ENCODE measurements around the gene BCAR1.
"Not testable (repeated sequence)": the region's sequence is repeated elsewhere in the genome, so short reads cannot be mapped to it uniquely, and the experiment has no call there.

The BCAR1 gene

GRCh38 chr16:75271441-75272096 is 20.1 kb upstream of the BCAR1 start:
- no peak for DNase-seq

GRCh38 chr16:75269358-75269757 is 17.9 kb upstream of the BCAR1 start:
- not testable (repeated sequence) for DNase-seq

GRCh38 chr16:75267631-75268264 is 16.3 kb upstream of the BCAR1 start:
- no peak for DNase-seq

GRCh38 chr16:75266738-75267630 is 15.6 kb upstream of the BCAR1 start:
- DNase-seq, result no peak

- no peak for DNase-seq
Observed at GRCh38 chr16:75265911-75266701, 14.7 kb upstream of the BCAR1 start.

- no peak for DNase-seq
Observed at GRCh38 chr16:75264999-75265910, 13.8 kb upstream of the BCAR1 start.

GRCh38 chr16:75264457-75264998 is 13.1 kb upstream of the BCAR1 start:
- no peak for DNase-seq

- DNase-seq, result no peak
Observed at GRCh38 chr16:75263963-75264445, 12.6 kb upstream of the BCAR1 start.

- no peak for DNase-seq
Observed at GRCh38 chr16:75263291-75263962, 12.0 kb upstream of the BCAR1 start.

GRCh38 chr16:75262800-75263127 is 11.3 kb upstream of the BCAR1 start:
- DNase-seq, result no peak

- no peak for DNase-seq
Observed at GRCh38 chr16:75262104-75262799, 10.8 kb upstream of the BCAR1 start.

- DNase-seq, result no peak
Observed at GRCh38 chr16:75261590-75262078, 10.2 kb upstream of the BCAR1 start.

- no peak for DNase-seq
Observed at GRCh38 chr16:75260851-75261589, 9.6 kb upstream of the BCAR1 start.

GRCh38 chr16:75258807-75259141 is 7.3 kb upstream of the BCAR1 start:
- no peak for DNase-seq

- DNase-seq, result no peak
Observed at GRCh38 chr16:75257886-75258806, 6.7 kb upstream of the BCAR1 start.

- no peak for DNase-seq
Observed at GRCh38 chr16:75256696-75257343, 5.4 kb upstream of the BCAR1 start.

GRCh38 chr16:75256059-75256571 is 4.7 kb upstream of the BCAR1 start:
- DNase-seq, result no peak

All from activated CD8-positive, alpha-beta memory T cell treated with anti-CD3 and anti-CD28 coated beads, Interleukin-2, amount 50 U/mL, for 4 hours (primary cell).